ENCODE measurements around the gene CASTOR2.
"Not testable (repeated sequence)": the region's sequence is repeated elsewhere in the genome, so short reads cannot be mapped to it uniquely, and the experiment has no call there.

CASTOR2 gene

DNA sequence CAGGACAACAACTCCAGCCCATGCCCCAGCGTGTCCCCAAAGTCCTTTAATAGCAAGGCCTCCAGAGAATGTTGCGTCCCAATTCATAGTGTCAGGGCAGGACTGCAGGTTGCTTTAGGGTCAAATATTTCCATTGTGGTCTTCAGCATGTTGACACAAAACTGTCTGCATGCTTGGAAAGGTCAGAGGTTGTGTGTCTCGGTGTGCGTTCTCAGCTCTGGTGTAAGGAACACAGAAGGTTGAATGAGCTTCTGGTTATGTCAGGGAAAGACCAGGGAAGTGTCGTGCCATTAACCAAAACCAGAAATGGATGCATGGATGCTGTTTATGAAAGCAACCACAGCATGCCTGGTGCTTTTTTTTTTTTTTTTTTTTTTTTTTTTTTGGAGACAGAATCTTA lies 31.9 kb downstream of the CASTOR2 start:
- not testable (repeated sequence) for DNase-seq

DNA sequence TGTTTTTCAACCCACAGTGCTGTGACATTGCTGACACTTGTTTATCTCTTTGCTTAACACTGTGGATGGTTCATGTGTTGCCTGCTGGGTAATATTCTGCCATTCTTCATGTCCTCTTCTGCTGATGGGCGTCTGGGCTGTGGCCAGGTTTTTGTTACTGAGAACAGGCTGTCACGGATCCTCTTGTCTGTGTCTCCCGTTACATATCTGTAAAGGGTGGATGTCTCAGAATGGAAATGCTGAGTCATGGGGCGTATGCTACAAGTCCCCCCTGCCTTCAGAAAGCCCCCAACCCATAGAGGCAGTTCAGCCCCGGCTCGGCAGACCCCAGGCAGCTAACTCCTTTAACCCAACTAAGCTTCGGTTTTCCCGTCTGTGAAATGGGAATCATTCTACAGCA lies 33.3 kb downstream of the CASTOR2 start:
- not testable (repeated sequence) for DNase-seq

DNA sequence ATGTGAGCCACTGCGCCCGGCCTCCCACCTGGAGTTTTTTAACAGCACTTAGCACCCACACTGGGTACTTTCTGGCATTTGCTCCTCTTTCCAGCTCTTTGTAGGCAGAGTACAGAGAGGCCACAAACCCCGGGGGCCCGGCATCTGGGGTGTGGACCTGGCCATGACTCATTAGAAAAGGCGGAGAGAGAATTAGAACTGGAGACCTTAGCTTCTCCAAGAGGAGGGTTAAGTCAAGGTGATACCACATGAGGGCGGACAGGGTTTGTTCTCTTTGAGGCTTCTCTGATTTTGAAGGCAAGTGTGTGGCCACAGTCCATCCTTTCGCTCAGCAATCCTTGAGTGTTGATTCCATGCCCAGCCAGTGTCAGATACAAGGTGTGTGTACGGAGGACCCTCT lies 36.9 kb downstream of the CASTOR2 start:
- not testable (repeated sequence) for DNase-seq

DNA sequence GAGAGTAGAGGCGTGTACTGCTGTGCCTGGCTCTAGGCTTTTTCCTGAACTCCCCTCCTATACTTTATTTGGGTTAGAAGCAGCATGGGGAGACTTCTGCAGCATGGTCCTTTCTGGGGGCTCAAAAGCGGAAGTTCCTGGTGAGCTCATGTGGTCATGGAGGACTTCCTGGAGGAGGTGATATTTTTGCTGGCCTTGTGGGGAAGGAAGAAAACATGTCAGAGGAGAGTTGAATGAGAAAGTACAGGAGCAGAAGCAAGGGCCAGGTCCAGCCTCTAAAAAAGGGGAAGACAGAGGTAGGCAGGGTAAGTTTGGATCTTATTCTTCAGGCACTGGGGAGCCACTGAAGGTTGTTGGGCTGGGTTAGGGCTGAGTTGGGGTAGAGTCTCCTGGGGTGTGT lies 45.5 kb downstream of the CASTOR2 start:
- no peak for DNase-seq

DNA sequence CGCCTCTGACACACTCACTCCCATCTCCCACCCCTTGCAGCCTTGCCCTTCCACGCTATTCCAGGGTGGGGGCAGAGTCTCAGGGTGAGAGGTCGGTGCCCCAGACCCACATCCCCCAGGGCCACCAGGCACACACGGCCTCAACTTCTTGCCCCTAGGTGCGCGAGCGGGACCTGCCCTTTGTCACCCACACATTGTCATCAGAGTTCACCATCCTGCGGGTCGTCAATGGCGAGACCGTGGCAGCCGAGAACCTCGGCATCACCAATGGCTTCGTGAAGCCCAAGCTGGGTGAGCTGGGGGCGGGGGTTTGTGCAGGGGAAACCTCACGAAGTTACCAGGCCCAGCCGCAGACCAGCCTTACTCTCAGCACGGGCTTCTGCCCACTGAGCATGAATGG lies 53.3 kb downstream of the CASTOR2 start:
- no peak for DNase-seq

DNA sequence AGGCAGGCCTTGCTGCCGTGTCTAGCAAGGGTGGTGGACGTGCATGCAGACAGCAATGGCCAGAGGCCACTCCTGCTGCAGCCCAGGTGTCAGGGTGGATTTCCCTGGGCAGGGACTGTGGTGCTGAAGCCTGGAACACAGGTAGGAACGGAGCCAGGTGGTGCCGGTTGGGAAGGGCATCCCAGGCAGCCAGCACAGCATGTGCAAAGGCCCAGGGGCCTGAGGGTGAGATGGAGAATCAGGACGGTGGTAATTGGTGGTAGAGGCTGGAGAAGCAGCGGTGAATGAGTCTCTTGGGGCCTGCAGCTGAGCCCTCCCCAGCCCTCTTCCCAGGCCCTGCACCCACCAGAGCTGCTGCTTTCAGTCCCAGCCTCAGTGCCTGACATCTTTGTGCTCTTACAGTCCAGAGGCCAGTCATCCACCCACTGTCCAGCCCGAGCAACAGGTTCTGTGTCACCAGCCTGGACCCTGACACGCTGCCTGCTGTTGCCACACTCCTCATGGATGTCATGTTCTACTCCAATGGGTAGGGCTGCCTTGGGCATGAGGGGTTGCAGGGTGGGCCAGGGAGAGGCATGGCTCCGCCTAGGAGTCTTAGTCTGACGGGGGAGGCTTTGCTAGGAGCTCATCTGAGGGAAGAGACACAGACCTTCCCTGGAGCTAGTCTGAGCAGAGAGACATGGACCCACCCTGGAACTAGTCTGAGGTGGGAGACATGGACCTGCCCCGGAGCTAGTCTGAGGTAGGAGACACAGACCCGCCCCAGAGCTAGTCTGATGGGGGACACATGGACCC lies 54.3 kb downstream of the CASTOR2 start:
- no peak for DNase-seq

DNA sequence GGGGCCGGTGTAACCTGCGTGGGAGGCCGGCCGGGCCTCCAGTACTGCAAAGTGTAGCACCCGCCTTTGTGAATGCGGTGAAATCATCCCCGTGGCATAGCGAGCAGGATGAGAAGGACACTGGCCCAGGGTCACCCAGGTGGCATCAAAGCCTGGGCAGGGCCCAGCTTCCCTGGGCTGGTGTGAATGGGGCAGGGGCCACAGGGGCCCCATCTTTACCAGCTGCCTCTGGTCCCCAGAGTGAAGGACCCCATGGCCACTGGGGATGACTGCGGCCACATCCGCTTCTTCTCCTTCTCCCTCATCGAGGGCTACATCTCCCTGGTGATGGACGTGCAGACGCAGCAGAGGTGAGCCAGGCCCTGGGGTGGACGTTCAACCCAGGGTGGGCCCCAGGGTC lies 55.3 kb downstream of the CASTOR2 start:
- no peak for DNase-seq

- DNase-seq = no peak
Observed at GRCh38 chr7:75024922-75025321, 60.4 kb downstream of the CASTOR2 start.

DNA sequence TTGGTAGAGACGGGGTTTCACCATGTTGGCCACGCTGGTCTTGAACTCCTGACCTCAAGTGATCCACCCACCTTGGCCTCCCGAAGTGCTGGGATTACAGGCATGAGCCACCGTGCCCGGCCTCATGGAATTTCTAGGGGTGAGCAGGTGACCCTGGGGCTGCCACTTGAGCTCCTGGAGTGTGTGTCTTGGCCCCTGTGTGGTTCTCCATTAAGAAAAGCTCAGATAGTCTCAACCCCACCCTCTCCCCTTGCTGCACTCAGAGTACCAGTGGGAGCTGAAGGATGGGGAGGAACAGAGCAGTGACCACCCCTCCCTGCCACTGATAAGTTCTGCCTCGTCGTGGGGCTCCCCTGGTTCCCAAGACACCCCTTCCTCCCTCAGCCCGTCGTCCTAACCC lies 63.8 kb downstream of the CASTOR2 start:
- DNase-seq = no peak

DNA sequence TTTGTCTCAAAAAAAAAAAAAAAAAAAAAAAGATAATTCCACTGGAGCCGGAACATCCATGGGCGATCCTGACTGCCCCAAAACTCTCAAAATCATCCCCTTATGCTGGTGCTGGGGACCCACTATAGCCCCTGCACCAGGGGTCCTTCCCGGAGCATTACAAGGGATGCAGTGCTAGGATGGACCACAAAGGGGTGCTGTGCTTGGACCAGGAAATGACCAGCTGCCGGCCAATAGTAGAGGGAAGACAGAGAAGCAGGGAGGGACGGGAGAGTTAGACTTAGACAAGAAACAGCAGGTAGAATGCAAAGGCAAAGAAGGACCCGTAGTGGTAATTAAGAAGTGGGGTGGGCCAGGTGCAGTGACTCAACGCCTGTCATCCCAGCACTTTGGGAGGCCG lies 68.6 kb downstream of the CASTOR2 start:
- DNase-seq = no peak

- DNase-seq = no peak
Observed at GRCh38 chr7:75033826-75034225, 69.3 kb downstream of the CASTOR2 start.

DNA sequence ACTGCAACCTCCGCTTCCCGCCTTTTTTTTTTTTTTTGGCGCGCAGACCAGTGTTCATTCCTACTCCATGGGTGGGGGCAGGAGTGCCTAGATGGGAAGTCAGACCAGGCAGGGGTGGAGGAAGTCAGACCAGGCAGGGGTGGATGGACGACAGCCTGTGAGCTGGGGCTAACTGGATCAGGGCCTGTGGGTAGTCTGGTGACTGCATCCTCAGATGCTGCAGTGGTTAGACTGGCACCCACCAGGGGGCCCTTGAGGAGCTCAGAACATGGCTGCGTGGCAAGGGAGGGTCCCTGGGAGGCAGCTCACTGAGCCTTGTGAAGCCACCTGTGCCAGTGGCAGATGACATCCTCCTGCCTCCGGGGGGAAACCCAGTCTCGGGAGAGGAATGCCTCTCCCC lies 74.0 kb downstream of the CASTOR2 start:
- DNase-seq = no peak

GRCh38 chr7:75039166-75039565 lies 74.7 kb downstream of the CASTOR2 start:
- no peak for DNase-seq

- DNase-seq = no peak
Observed at GRCh38 chr7:75039709-75040108, 75.2 kb downstream of the CASTOR2 start.

GRCh38 chr7:75040512-75040911 lies 76.0 kb downstream of the CASTOR2 start:
- no peak for DNase-seq

DNA sequence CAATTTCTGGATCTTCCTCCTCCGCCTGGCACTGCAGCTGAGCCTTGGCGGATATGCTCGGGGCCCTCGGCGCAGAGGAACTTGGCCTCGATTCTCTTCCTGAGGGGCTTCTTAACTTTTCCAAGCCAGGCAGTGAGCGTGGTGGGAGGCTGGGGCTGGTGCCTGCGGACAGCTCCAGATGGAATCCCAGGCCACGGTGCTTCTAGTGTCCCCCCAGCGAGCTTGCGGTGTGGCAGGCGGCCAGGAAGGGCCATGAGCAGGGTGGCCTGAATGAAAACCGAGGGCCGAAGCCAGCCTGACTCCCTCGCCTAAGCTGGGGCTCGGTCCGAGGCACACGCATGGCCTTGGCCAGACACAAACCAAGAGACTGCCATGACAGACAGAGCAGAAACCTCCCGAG lies 77.8 kb downstream of the CASTOR2 start:
- DNase-seq = no peak

DNA sequence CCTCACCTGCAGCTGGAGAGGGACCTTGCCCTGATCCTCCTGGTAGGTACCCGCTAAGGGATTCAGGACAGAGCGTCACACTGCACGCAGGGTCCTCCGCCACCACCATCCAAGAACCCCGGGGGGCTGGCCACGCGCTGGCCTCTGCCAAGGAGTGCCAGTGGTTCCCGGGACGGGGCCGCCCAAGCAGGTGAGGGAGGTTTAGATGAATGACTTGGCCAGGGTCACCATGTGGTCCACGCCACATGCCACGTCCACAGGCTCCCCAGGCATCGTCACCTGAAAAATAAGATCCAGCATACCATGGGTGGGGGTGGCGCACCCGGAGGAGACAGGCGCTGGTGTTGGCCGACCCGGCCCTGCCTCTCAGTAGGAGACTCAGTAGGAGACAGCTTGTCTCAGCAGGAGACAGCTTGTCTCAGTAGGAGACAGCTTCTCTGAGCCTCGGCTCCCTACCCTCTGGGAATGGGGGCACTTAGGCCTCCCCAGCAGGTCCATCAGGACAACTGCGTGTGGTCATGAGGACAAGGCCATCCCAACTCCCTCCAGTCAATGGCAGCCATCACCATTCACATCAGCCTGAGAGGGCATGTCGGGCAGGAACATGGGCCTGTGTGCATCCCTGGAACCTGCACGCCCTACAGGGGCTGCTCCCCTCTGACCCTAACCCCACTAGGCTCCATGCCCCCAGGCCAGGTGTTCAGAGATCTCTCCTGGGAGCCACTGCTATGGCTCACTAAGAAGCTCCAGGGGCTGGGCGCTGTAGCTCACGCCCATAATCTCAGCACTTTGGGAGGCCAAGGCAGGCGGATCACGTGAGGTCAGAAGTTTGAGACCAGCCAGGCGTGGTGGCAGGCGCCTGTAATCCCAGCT lies 78.6 kb downstream of the CASTOR2 start:
- no peak for DNase-seq

- no peak for DNase-seq
Observed at GRCh38 chr7:75045881-75046280, 81.4 kb downstream of the CASTOR2 start.

GRCh38 chr7:75048435-75049379 lies 84.2 kb downstream of the CASTOR2 start:
- DNase-seq = no peak

DNA sequence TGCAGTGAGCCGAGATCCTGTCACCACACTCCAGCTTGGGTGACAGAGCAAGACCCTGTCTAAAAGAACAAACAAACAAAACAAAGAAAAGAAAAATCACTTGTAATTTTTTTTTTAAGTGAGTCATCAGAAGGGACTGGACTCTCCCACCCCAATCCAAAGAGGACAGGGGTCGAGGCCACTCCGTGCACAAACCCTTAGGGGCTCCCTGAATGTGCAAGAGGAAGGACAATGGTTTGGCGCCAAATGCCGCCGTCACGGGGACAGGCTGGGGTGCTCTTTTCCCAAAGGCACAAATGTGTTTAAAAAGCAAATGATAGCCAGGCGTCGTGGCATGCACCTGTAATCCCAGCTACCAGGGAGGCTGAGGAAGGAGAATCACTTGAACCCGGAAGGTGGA lies 85.3 kb downstream of the CASTOR2 start:
- no peak for DNase-seq

DNA sequence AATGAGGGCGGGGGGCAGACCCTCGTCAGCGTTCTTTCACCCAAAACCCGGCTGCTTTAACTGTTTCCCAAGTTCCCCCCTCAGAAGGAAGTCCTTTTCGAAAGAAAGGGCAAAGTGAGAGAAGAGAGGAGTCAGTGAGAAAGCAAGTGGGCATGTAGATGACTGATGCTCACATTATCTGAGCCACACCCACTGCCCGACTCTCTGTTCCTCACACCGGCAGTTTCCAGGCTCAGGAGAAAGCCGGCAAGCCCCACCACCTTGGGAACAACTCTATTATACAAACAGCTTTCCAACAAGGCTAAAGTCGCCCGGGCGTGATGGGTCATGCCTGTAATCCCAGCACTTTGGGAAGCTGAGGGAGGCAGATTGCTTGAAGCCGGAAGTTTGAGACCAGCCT lies 86.0 kb downstream of the CASTOR2 start:
- no peak for DNase-seq

DNA sequence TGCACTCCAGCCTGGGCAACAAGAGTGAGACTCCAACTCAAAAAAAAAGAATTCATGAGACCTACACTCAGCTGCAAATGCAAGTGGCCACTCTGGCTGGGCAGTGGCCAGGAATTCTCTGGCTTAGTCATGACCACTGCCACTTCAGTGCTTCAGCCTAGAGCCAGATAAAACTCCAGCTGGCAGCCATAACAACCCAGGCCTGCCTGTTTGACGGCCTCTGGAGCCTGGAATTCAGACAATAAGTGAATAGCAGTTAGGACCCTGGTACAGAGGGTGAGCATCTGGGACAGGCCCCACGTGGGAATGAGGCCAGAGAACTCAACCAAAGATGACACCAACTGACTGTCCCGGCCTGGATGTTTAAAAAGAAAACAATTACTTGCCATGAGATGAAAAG lies 90.2 kb downstream of the CASTOR2 start:
- DNase-seq = no peak

DNA sequence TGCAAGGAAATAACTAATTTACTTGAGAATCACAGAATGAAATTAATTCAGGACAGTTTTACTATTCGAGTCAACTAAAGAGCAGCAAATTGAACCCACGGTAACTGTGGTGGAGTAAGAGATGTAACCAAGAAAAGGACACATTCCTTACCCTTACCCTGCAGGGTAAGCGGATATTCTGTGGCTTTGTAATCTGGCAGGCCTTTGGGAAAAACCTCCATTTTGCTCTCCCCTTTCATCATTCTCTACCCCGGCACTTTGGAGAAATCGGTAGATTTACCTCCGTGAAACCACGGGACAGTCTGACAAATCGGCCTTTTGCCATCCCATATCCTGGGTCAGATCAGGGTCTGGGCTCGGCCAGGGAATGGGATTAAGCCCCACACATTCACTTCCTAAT lies 90.7 kb downstream of the CASTOR2 start:
- DNase-seq = no peak
